Activated CD4-positive, alpha-beta T cell treated with anti-CD3 and anti-CD28 coated beads, Interleukin-10, Interleukin-2, amounts not matched to agents 100 ng/mL and 50 ng/mL, durations not matched to agents 16 hours and 8 hours (primary cell): Measurements from ENCODE around the gene KLF16.

Source experiments
- DNase-seq: peaks from one replicate; pipeline ENCODE4 v3.0.0-alpha.2; 2020

KLF16 gene

DNA sequence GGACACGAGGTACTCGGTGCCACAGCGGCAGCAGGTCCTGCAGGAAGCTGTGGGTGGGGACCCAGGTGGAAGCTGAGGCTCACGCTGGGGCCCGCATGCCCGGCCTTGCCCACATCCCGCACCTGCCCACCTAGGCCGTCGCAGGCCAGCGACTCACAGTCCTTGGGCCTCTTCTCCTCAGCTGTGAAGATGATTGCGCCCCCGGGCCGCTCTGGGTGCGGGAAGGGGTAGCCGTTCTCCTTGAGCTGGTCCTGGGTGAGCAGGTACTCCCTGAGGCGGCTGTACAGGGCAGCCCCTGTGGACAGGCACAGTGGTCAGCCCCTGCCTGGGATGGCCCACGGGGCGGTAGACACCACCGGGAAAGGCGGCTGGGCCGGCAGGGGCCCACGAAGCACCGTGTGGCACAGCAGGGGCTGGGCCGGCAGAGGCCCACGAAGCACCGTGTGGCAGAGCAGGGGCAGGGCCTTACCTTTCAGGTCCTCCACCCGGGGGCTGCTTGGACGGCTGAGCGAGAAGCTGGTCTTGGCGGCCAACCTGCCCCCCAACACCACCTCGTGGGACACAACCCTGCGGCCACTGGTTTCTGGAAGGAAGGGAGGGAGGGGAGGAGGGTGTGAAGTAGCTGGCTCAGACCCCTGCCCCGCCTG lies 44.7 kb downstream of the KLF16 start:
- DNase-seq, result no peak

DNA sequence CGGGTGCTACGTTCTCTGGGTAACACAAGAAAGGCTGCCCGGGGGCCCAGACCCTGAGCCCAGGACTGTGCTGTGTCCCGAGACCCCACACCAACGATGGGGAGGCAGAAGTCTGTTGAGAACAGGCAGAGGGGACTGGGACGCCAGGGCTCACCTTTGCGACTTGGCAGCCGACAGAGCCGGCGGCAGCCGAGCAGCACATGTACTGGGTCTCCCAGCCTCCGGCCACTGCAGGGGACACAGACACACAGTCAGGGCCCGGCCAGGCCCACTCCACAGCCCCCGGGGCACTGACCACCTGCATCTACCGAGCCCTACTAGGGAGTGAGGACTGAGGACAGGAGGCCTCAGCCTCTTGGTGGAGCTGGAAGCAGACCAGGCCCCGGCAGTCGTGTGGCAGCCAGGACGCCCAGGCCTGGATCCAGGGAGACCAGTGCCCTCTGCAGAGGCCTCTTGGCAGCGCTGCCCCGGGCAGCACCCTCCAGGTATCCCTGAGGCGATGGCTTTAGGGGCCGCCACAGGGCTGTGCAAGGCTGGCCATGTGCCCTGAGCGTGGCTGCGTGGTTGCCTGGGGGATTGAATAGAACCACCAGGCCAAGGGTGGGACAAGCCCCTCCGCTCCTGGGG lies 45.7 kb downstream of the KLF16 start:
- no peak for DNase-seq

DNA sequence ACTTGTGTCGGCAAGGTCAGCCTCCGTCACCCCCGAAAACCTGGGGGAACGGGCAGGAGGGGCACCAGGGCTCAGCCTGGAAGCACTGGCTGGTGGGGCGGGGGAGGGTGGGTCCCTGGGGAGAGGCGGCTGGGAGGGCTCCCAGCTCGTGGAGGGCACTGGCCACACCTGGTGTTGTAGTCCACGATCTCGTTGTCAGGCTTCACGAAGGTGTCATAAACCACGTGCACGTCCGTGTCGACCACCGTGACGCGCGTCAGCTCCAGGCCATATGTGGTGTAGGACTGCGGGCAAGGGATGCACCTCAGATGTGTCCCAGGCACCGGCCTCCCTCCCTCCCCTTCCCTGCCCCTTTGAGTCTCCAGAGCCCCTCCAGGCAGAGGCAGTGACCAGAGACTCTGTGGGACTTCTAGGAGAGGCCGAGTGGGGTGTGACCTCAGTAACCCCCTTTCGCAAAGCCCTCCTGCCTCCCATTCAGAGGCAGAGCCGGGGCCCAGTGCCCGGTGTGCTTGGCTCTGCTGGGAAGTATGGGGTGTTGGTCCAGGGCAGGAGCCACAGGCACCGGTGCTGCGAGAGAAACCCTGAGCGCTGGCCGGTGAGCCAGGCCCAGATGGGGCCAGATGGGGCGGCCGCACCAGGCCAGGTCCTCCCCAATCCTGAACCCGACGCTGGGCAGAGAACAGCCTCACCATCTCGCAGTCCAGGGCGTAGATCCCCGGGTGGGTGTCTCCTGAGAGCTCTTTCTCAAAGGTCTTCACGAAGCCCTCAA lies 46.7 kb downstream of the KLF16 start:
- no peak for DNase-seq

DNA sequence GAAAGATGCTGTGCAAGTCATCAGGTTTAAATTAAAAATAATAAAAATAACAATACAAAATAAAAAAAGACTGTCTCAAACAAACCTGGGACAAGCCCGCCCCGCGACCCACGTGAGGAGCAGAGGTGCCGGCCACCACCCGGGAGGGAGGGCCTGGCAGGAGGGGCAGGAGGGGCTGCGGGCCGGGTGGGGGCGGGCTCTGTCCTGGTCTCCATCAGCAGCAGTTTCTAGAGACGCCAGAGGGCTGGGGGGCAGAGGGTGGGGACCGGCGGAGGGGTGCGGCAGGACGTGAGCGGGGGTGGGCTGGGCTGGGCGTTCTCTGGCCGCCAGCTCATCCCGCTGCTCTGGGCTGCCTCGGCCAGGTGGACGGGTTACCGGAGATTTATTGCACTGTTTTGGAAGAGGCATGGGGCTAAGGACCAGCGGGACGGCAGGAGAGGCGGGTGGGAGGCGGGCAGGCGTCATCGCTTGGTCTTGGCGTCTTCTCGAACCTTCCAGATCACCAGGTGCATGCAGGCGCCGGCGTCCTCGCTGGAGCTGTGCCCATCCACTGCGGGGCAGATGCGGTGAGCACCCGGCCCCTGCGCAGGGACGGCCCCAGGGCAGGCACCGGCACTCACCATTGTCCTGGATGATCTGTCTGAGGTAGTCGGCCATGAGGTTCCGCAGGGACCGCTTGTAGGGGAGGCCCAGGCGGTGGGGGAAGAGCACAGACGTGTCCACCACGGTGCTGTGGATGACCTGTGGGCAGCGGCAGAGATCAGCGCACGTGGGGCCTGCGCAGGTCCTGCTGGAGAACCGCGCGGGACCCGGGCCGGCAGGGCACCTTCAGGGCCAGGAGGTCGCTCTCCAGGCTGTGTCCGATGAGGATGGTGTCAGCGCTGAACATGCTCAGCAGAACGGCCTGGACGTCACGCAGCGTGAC lies 47.5 kb downstream of the KLF16 start:
- no peak for DNase-seq

DNA sequence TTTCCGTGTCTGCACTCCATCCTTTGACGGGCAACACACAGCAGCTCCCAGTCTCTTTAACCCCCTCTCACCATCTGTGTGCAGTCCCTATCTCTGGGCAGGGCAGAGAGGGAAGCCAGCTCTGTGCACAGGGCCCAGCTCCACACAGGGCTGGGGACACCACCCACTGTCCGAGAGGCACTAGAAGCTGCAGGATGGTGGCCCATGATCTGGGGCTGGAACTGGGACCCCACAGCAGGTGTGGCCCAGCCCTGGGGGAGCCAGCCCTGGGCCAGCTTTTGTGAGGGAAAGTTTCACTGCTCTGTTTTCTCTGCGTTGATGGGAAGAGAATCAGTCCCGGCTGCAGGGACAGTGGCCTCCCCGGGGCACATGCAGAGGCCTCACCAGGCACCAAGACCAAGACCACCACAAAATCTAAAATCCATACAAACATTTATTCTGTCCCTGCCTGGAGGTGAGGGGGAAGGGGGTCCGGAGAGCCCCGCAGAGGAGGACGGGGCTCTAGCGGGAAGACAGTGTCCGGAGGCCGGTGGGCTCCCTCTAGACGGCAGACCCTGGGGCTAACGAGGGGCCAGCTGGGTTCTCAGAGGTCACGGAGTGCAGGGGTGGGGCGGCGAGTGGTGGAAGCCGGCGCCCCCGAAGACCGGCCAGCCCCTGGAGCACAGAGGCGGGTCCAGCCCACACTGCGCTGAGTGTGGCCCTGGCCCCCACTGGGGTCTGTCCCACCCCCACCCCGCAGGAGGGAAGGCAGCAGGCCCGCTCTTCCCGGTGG lies 48.4 kb downstream of the KLF16 start:
- DNase-seq, result no peak

DNA sequence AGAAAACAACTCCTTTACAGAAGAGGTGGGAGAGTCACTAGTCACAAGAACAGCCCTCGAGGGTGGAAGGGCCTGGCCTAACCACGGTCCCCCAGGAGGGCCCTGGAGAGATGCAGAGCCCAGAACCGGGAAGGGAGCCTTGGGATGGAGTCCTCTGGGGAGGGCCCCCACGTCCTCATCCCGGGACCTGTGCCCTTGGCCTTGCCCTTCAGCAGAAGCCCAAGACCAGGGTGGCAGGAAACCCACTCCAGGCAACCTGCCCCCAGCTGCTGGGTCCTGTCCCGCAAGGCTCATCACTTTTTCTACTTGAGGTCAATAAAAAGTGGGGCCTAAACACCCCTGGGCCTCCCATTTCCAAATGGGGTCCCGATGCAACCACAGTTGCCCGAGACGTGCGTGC lies 49.0 kb downstream of the KLF16 start:
- DNase-seq, result no peak

DNA sequence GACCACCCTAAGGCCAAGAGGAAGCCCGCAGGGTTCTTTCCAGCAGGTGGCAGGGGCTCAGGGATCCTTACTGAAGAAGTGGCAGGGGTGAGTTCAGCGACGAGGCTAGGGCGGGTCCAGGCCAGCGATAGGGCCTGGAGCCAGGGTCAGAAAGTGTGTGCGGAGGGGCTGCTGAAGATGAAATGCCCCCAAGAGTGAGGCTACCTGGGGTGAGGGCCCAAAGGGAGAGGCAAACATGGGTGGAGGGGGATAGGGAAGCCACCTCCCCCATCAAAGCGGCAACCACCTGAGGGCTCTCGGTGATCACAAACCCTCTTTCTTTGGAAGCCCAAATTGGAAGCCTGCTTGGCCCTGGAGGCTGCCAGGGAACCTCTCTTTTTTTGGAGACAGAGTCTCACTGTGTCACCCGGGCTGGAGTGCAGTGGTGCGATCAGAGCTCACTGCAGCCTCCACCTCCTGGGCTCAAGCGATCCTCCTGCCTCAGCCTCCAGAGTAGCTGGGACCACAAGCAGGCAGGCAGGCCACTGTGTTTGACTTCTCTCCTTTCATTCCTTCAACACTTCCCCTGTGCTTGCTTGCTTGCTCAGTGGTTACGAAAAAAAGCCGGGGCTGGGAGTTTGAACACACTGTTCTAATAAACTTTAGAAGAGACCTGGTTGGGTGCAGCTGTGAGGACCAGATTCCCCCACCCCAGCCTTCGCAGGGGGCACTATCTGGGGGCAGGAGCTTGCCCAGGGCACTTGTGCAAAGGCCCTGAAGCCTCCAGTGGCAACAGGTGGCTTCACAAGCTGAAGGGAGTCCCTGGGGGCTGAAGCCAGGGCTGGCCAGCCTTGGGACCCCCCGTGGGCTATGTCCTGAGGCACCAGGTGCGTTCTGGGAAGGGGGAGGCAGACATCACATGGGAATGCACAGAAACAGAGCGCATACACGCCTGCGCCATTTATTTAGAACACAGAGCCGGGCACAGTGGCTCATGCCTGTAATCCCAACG lies 49.9 kb downstream of the KLF16 start:
- no peak for DNase-seq

DNA sequence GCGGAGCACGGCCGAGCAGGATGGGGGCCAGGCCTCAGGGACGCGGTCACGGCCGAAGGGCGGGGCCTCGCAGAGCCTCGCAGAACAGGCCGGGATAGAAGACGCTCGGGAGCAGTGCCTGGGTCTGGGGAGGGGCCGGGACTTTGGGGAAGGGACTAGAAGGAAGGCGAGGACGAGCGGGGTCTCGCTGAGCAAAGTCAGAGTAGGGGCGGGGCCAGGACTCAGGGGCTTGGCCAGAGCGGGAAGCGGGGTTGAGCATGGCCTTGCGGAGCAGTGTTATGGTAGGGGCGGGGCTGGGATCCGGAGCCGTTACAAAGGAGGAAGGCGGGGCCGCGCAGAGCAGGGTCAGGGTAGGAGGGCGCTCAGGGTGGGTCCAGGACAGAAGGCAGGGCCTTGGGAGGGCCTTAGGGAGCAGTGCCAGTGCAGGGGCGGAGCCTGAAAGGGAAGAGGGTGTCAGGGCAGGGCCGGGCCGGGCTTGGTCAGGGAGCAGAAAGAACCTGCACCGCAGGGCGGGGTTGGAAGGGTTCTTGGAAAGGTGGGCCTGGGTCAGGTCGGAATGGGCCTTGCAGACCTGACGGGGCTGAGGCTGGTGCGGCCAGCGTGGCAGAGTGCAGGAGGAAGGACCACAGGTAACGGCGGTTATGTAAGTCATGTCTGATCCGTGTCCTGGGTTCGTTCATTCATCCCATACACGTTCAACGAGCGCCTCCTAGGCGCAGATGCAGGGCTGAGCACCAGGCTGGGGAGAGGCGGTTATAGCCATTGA lies 50.8 kb downstream of the KLF16 start:
- DNase-seq, result peak; percentile 96

DNA sequence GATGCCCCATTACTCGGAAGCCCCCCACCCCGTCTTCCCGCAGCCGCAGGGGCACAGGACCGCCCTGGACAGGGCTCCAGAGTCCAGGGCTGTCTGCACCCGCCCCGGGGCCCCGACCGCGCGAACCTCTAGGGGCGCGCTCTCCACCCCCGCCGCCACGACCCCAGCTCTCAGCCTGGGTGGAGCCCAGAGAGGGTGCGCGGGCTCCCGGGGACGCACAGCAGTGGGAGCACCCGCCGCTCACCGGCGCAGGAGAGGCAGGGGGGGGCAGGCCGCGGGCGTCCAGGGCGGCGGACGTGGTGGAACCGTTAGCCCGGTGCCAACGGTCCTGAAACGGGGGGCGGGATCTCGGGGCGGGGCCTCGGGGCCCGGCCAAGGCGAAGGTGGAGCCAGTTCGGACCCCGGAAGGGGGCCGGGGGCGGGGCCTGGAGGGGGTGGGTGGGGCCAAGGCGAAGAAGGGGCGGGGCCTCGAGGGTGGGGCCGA lies 51.4 kb downstream of the KLF16 start, which contains the start of gene ATP8B3:
Gene ATP8B3, minus strand, starts transcription at position 335 of the 484 bp plus-strand sequence. CDS start 540 bp downstream, outside the sequence.
- DNase-seq, result no peak

DNA sequence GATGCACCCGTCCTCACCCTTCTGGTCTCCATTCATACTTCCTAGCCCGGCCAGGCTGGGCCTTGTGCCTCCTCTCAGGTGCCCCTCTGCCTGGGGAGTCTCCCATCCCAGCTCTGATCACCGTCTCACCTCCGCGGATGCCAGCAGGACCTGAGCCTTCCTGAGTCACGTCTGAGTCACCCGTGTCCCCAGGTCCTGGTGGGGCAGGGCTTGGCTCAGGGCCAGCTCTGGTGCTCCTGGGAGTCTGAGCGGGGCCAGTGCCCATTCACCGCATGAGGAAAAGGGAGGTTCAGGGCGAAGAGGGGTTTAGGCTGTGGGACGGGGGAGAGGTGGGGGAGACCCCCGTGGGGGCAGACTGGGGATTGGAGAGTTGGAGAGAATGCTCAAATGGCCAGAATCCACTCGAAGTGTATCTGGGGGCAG lies 51.9 kb downstream of the KLF16 start:
- DNase-seq, result peak; percentile 42

DNA sequence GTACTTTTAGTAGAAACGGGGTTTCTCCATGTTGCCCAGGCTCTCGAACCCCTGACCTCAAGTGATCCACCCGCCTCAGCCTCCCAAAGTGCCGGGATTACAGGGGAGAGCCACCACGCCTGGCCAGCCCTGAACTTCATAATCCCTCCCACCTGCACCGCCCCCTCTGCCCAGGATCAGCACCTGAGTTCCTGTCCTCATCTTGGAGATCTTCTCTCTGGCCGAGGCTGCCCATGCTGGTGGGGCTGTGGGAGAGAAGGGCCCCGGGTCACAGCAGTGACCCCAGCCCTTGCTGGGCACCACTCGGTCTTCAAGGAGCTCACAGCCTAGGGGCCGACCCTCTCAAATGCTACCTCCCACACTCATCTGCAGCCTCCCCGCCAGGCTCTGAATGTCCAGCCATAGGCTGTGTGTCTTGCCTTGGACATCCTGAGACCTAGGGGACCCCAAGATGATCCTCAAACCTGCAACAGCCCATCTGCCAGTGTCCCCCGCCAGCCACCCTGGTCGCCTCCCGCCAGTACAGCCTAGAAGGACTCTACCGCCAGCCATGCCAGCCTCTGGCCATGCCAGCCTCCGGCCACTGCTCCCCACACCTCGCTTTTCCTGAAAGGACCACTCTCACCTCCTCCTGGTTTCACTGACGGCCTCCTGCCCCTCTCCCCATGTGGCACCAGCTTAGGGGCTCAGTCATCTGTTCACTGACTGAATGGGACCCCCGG lies 52.8 kb downstream of the KLF16 start:
- DNase-seq, result no peak

DNA sequence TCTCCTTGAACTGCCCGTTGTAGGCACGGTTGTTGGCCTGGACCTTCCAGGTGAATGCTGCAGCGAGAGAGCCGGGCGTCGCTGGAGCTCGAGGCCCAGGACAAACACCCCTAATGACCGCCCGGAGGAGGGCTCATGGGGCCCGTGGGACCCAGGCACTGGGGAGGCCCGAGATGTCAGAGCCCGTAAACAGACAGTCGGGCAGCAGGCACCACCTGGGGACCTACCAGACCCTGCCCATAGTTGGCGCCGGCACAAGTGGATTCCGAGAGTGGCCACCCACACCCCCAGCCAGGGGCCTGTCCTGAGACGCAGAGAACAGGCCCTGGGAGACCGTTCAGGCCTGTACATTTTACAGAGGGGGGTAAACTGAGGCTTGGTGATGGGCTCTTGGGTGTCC lies 53.7 kb downstream of the KLF16 start:
- no peak for DNase-seq

DNA sequence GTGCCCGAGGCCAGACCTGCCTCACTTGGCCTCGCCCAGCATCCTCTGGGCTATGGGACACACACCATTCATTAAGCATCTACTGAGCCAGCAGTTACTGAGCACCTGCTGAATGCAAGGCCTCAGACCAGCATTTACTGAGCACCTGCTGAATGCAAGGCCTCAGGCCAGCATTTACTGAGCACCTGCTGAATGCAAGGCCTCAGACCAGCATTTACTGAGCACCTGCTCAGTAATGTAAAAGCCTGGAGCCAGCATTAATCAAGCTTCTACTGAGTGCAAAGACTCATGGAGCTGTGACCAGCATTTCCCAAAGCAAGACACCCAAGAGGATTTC lies 55.0 kb downstream of the KLF16 start:
- DNase-seq, result no peak

DNA sequence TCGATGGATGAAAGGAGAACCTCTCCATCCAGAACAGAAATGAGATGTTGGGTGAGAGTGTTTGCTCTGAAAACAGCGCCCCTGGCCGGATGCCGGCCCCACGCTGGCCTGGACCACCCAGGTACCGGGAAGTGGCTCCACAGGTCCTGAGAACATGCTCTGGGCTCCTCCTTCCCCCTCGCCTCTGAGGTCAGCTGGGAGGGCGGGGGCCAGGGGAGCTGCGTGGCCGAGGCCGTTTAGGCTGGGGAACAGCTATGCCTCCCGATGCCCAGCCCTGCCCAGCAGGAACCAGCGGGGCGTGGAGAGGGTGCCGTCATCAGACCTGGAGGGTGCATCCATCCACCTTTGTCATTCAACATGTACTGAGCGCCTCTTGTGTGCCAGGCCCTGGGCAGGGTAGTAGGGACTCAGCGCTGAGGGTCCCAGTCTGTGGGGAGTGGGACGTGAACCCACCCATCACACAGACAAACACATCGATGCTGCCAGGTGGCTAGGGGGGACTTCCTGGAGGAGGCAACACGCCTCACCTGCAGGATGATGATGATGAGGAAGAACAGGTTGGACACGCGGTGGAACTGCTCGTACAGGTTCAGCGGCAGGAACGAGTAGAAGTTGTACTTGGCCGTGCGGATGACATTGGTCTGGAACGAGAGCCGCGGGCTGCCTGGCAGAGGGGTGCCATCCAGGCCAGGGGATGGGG lies 55.5 kb downstream of the KLF16 start:
- DNase-seq, result no peak

DNA sequence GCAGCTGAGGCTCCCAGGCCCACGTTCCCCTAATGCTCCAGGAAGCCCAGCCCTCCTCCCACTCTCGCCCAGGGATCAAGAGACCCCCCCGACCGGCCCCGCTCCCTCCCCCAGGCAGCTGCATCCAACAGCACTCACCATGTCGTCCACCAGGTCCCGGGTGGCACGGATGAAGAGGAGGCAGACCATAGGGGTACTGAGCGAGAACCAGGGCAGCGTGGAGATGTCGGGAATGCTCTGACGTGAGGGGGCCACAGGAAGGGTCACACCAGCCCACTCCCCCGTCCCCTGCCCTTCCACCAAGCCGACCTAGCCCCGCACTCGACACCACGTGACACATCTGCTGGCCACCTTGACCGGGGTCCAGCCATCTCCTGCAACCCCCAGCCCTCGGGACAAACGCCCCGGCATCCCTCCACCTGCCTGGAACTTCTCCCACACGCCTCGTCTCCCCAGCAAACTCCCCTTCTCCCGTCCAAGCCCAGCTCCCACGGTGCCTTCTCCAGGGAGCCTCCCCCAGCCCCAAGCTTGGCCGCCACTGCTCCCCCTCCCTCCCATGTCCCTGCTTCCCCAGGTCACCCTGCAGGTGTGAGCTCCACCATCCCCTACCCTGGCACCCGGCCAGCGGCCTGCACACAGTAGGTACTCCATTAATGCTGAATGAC lies 56.2 kb downstream of the KLF16 start:
- DNase-seq, result no peak

DNA sequence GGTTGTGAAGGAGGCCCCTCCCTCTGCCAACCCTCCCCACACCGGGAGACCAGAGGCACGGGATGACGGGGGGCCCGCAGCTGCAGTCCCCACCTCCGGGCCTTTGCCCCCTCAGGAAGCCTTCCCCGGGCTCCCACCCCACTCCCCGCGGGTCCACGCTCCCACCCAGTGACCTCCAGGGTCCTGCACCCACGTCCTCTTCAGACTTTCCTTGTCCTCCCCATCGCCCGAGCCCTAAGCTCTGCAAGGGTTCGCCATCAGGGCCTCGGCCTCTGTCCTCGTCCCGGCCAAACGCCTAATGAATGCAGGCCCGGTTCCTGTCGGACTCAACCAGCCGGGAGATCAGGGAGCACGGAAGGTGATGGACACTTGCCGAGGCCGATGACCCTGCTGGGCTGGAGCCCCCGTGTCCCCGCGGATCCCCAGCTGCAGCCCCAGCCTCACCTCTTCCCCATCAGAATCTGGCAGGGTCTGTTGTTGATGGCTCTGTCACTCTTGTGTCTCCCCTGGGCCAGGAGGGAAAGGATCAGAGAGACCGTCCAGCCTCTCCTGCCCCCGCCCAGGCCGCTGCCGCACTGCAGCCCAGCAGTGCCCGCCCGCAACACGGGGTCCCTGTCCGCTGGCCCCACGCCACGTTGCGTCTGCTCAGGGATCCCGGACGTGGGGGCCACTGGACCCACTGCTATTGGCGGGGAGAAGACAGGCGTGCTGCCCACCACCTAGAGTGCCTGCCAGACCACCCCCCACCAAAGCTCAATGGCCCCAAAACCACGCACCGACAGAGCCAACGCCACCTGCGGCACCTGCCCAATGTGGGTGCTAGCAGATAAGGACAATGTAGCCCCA lies 57.0 kb downstream of the KLF16 start:
- no peak for DNase-seq
